GM19193 (cell line): Measurements from ENCODE around the gene GRK1.

Source experiments
- POLR2A ChIP-seq: IDR thresholded peaks from 4 replicates; pipeline ENCODE4 v1.6.1; 2011; ENCODE audit not compliant: insufficient read depth, insufficient read length; ENCODE audit errors: extremely low read depth

Gene GRK1

DNA sequence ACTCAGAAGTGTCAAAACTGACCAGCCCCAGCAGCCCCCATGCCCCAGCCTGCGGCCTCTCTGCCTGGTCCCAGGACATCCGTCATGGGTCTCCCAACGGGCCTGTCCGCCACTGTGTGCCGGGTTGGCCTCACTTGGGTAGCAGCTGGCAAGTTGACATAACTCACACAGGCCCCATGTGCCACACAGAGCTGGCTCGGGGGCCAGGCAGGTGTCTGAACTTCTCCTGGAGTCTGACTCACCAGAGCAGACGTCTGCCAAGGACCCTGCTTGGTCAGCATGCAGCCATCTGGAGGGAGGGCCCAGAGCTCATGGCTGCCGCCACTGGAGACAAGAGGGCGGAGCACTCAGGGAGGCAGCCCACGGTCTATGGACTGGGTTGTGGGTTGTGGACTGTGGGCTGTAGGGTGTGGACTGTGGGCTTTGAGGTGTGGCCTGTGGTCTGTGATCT is 60.0 kb downstream of the GRK1 start:
- TF ChIP-seq POLR2A = no peak

DNA sequence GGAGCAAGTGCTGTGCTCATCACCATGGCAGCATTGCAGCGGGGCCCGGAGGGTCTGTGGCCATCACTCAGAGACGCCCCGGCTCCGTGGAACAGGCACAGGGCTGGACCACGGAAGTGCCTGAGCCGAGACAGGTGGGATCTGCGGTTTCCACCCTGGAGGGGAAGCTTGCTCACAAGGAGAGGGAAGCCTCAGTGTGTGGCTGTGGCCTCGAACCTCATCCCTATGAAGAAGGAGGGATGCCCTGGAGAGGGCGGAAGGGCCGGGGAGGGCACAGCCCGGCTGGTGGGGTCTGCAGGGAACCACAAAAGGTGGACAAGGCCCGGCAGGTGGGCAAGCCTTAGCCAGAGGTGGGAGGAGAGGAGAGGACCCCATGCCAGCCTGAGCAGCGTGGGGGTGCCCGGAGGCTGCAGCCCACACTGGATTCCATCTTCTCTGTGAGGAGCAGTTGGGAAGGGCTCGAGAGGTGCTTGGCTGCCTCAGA is 61.6 kb downstream of the GRK1 start:
- TF ChIP-seq POLR2A = no peak

DNA sequence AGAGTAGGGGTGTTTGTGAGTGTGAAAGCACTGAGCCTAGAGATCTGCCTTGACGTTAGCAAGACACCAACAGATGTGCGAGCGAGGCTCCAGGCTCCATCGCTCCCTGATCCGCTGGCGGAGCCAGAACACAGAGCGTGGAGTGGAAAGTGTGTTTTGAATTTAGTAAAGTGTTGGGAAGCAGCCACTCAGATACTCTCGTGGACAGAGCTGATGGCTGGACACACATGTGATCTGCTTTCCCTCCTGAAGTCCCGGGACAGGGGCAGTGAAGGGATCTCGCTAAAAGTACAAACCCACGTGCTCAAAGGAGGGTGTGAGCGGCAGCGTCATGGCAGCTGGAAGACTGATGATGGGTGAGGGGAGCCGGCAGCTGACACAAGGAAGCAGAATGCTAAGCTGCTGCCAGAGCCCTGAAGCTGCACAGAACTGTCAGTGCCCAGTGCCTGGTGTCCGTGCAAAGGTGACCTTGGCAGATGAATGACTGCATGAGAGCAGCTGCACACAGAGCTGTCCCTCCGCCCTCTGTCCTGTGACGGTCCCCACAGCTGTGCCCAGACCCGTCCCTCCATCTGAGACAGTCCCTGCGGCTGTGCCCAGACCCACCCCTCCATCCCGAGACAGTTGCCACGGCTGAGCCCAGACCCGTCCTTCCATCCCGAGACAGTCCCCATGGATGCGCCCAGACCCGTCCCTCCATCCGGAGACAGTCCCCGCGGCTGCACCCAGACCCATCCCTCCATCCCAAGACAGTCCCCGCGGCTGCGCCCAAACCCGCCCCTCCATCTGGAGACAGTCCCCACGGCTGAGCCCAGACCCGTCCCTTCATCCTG is 62.4 kb downstream of the GRK1 start:
- TF ChIP-seq POLR2A = no peak

DNA sequence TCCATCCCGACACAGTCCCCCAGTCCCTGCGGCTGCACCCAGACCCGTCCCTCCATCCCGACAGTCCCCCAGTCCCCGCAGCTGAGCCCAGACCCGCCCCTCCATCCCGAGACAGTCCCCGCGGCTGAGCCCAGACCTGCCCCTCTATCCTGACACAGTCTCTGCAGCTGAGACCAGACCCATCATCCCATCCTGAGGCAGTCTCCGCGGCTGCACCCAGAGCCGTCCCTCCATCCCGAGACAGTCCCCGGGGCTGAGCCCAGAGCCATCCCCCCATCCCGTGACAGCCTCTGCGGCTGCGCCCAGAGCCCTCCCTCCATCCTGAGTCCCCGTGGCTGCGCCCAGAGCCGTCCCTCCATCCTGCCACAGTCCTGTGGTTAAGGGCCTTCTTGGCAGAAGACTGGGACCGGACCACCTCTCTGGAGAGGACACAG is 63.3 kb downstream of the GRK1 start:
- no peak for TF ChIP-seq POLR2A

DNA sequence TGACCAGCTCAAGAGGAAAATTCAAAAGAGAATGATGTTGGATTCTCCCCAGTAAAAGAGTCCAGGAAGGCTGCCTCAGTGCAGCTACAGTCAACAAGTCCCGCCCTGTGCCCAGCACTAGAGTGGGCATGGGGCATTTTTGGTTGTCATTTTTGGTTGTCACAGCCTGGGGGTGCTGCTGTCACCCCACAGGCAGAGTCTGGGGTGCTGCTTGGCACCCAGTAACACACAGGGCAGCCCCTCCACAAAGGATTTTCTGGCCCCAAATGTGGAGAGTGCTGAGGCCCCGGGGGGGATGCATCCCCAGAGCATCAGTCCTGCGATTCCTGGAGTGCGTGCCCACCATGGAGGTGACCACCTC is 63.8 kb downstream of the GRK1 start:
- no peak for TF ChIP-seq POLR2A

DNA sequence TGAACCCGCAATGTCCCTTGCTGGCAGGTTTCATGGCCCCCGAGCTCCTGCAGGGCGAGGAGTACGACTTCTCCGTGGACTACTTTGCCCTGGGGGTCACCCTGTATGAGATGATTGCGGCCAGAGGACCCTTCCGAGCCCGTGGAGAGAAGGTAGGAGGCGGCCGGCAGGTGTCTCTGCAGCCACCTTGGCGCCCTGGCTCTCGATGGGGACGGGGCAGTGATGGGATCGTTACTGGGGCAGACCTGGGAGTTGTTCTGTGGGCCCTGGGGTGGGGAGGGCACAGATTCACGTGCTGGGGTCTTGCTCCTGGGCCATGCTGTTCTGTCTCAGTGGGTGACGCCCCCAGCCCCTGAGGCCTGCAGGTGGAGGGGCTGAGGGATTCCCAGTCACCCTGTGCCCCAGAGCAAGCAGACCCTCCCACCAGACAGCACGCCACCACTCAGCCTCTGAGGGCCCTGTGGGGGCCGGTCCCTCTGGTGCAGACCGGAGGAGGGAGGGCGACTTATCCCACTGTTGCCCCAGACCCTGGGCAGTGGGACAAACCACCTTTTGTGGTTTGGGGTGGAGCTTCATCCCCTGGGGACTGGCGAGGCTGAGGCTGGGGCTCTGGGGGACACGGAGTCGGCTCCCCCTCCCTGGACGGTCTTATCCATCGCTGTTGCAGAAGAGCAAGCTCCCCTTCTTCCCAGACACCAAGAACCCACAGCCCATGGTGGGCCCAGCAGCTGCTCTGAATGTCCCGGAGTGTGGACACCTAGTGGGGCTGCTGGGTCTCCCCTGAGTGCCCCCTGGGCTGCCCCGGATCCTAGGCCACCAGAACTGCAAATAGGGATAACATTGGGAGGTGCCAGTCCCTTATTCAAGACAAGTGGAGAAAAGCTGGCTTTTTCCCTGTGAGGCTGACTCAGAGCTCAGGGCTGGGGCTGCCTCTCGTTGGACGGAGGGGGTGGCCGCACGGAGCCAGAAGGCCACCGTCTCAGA is 64.5 kb downstream of the GRK1 start:
- no peak for TF ChIP-seq POLR2A

DNA sequence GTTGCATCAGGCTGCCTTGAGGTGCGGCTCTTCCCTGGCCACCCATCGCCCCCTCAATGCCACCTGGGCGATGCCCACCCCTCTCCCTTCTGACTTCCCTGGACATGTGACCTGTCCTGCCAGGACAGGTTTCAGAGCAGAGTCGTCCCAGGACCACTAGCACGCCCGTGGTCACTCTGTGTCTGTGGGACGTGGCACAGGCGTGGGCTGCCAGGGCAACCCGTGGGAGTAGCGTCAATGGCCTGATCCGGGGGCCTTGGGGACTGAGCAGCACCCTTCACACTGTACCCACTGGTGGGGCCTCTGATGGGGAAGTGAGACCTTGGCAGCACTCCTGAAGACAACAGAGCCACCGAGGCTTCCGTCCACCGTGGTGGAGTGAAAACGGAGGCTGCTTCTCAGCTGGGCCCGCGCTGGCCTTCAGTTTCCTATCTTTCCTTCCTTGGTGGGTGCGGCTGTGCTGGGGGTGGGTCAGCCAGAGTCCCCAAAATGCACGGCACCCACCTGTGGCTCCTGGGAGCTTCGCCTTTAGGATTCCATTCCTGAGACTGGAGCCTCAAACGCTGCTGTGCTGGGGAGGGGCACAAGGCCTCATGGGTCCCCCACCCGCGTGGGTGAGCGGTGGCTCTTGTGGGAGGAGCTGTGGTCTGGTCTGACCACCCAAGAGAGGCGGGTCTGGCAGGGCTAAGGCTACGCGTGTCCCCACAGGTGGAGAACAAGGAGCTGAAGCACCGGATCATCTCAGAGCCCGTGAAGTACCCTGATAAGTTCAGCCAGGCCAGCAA is 65.3 kb downstream of the GRK1 start:
- TF ChIP-seq POLR2A = no peak

DNA sequence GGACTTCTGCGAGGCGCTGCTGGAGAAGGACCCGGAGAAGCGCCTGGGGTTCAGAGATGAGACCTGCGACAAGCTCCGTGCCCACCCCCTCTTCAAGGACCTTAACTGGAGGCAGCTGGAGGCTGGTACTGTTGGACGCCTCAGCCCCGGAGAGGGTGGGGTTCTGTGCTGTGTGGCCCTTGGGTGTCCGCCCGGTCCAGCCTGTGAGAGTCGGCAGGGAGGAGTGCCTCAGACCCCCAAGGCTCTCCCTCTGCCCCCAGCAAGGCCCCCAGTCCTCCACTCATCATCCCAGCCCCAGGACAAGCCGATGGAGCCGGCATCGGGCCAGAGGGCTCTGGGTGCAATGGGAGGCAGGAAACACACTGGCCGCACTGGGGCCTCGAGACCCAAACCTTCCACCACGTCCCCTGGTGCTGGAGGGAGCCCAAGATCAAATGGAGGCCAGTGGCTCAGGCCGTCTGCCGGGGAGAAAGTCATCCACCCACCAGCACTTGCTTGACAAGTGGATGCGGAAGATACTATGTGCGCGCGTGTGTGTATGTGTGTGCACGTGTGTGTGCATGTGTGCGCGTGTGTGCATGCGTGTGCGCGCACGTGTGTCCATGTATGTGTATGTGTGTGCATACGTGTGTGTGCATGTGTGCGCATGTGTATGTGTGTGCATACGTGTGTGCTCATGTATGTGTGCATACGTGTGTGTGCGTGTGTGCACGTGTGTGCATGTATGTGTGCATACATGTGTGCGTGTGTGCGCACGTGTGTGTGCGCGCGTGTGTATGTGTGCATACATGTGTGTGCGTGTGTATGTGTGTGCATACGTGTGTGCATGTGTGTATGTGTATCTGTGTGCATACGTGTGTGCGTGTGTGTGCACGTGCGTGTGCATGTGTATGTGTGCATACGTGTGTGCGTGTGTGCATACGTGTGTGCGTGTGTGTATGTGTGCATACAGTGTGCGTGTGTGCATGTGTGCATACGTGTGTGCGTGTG is 66.2 kb downstream of the GRK1 start:
- no peak for TF ChIP-seq POLR2A

DNA sequence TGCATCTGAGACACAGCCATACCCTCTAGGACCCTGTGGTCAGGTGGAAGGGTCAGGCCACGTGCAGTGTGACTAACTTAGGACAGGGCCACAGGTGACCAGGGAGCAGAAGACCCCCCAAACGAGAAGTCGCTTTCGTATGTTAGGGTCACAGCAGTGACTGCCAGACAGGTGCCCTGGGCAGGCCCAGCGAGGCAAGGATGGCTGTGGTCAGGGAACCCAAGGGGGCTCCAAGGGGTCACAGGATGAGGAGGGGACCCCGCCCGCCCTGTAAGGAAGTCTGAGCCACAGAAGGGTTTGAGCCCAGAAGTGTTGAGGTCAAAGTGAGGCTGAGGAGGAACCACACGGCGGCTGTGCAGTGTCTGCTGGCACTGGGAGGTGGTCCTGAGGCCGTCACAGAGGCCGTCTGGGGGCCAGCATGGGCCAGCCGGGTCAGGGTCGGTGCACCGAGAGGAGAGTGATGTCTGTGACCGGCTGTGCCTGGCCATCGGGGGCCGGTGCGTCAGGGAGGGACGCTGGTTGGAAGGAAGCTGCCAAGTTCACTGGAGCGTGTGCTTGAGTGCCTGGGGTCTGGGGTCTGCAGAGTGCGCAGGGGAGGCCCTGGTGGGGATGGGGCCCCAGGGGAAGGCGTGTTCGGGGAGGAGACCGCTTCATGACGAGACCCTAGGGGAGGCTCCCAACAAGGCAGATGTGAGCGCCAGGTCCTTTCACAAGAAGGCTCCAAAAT is 67.2 kb downstream of the GRK1 start:
- TF ChIP-seq POLR2A = no peak

DNA sequence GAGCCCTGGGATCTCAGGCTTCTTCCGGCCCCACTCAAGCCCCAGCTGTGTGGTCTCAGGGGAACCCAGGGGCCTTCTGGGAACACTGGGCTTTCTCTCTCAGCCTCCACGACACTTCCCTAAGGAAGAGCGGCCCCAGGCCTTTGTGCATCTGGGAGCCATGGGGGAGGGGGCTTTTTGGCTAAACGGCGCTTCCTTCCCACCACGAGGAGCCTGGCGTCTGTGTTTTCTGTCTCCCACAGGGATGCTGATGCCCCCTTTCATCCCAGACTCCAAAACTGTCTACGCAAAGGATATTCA is 67.8 kb downstream of the GRK1 start:
- no peak for TF ChIP-seq POLR2A

DNA sequence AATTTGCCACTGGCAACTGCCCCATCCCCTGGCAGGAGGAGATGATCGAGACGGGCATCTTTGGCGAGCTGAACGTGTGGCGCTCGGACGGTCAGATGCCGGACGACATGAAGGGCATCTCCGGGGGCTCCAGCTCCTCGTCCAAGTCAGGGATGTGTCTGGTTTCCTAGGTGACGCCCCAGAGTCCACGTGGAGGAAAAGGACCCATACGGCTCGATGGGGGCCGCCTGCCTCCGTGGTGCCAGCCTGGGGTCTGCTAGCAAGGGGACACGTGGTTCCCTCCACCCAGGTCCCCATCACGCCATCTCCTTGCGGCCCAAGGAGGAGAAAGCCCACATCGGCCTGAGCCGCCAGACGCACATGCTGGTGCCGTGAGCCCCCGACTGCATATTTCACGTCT is 68.2 kb downstream of the GRK1 start:
- no peak for TF ChIP-seq POLR2A

DNA sequence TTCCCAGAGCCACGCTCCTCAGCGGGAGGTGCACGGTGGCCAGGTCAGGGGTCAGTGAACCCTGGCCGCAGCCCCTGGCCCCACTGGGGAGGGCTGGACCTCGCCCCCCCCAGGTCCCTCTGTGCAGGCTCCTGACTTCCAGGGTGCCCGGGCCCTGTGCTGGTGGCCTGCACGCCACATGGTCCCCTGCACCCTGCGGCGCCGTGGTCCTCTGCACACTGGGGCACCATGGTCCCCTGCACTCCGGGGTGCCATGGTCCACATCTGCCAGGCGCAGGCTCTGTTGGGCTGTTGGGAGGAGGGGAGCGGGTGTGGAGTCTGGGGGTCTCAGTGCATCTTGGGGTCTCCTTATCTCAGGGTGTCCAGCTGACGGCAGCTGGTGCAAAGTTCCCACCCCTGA is 68.7 kb downstream of the GRK1 start:
- no peak for TF ChIP-seq POLR2A

DNA sequence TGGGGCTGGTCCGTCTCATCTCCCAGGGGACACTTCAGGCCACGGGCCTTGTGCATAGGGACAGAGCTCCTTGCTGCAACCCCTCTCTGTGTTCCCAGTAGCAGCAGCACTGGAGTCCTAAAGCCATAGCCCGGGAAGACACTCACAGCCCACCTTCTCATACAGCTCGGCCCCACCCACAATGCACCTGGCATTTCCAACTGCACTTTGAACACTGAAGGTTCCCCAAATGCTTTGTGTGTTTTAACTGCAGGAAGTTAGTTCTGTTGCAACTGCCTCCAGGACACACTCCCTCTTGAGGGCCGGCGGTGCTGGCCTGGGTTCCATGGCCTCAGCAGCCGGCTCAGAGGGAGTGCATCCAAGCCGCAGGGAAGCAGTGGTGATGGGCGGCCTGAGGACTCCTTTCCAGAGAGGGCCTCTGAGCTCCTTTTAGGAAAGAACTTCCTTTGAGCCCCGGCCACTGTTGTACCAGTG is 69.3 kb downstream of the GRK1 start:
- no peak for TF ChIP-seq POLR2A
